GM12873 (cell line): ENCODE measurements around the gene LPP.

Experiments
- CTCF ChIP-seq: IDR thresholded peaks from 2 replicates; pipeline ENCODE4 v1.5.1; 2012; ENCODE audit warnings: low read depth, mild to moderate bottlenecking, moderate library complexity, low read length, control low read depth; ENCODE audit not compliant: insufficient read depth; ENCODE audit errors: missing control alignments

The LPP gene

GRCh38 chr3:188335656-188336055 lies 181.7 kb downstream of the LPP start:
- TF ChIP-seq CTCF: no peak

GRCh38 chr3:188336178-188336577 lies 182.2 kb downstream of the LPP start:
- no peak for TF ChIP-seq CTCF

- no peak for TF ChIP-seq CTCF
Observed at GRCh38 chr3:188337232-188337631, 183.3 kb downstream of the LPP start.

GRCh38 chr3:188338086-188338485 lies 184.1 kb downstream of the LPP start:
- no peak for TF ChIP-seq CTCF

GRCh38 chr3:188339410-188340295 lies 185.7 kb downstream of the LPP start:
- no peak for TF ChIP-seq CTCF

- TF ChIP-seq CTCF: no peak
Observed at GRCh38 chr3:188341501-188341900, 187.5 kb downstream of the LPP start.

- TF ChIP-seq CTCF: no peak
Observed at GRCh38 chr3:188342991-188343732, 189.2 kb downstream of the LPP start.
